ENCODE results near the gene IL32. TPM values are rescaled to one million over a fixed set of nuclear protein-coding genes. Genes with fewer than 3 reads are reported as not detected.

IL32 gene
- total and polyA plus RNA-seq, 9 of the 15 experiments (the other 6 are each of a cell fraction or from before 2014, with no cell fraction given) = 0.21 to 2.2 (median 0.37) TPM; not detected in 3

DNA sequence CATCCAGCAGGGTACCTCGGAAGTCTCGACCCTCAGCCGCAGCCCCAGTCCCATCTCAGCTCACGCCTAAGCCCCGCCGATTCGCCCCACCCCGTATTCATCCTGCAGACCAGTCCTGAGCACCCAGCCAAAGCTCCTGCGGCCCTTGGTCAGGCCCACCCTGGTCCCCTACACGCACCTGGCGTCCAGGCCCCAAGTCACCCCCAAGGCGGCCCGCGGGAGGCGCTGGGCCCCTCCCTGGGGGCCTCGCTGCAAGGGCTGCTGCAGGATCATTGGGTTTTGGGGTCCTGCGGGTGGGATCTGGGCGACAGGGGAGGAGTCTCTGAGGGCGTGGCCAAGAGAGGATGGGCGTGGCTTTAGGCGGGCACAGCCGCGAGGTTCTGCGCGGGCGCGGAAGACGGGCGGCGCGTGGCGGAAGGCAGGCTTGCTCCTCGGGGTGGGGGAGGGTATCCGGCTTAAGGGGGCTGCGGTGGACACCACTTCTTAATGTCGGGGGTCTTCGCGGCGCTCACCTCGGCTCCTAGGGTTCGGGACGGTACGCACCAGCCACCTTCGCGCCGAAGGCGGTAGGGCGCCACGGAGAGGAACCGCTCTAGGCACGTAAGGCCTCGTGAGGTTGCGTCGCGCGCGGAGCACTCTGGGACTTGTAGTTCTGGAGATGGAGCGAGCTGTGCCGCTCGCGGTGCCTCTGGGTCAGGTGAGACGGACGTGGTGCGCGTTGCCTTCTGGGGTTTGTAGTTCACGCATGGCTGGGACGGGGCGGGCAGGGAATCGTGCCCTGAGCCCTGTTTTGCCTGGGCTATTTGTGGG lies 41.6 kb upstream of the IL32 start, which contains the start of the genes HCFC1R1 and THOC6 (continued):
- no peak for TF ChIP-seq PPARD (CRISPR knock-in tag; IDR thresholded peaks at IDR 0.05)
- peak; percentile 64 for TF ChIP-seq U2AF1 (optimal IDR thresholded peaks at IDR 0.05; ENCODE audit: low read depth, low read length)
- TF ChIP-seq, protein P1, sequence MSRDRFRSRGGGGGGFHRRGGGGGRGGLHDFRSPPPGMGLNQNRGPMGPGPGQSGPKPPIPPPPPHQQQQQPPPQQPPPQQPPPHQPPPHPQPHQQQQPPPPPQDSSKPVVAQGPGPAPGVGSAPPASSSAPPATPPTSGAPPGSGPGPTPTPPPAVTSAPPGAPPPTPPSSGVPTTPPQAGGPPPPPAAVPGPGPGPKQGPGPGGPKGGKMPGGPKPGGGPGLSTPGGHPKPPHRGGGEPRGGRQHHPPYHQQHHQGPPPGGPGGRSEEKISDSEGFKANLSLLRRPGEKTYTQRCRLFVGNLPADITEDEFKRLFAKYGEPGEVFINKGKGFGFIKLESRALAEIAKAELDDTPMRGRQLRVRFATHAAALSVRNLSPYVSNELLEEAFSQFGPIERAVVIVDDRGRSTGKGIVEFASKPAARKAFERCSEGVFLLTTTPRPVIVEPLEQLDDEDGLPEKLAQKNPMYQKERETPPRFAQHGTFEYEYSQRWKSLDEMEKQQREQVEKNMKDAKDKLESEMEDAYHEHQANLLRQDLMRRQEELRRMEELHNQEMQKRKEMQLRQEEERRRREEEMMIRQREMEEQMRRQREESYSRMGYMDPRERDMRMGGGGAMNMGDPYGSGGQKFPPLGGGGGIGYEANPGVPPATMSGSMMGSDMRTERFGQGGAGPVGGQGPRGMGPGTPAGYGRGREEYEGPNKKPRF (IDR thresholded peaks at IDR 0.05; ENCODE audit: low read depth, low read length) = no peak
- TF ChIP-seq ESRRA (IDR thresholded peaks at IDR 0.05; ENCODE audit: borderline replicate concordance, low read depth) = 0 out of 2 replicates have a peak, but pooled peaks have one; percentile 42
- peak; percentile 55; the same call in 1 of the 2 replicates for TF ChIP-seq SMAD4 (CRISPR knock-in tag; conservative IDR thresholded peaks at IDR 0.05)
- TF ChIP-seq, protein P2, sequence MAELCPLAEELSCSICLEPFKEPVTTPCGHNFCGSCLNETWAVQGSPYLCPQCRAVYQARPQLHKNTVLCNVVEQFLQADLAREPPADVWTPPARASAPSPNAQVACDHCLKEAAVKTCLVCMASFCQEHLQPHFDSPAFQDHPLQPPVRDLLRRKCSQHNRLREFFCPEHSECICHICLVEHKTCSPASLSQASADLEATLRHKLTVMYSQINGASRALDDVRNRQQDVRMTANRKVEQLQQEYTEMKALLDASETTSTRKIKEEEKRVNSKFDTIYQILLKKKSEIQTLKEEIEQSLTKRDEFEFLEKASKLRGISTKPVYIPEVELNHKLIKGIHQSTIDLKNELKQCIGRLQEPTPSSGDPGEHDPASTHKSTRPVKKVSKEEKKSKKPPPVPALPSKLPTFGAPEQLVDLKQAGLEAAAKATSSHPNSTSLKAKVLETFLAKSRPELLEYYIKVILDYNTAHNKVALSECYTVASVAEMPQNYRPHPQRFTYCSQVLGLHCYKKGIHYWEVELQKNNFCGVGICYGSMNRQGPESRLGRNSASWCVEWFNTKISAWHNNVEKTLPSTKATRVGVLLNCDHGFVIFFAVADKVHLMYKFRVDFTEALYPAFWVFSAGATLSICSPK (IDR thresholded peaks at IDR 0.05; ENCODE audit: borderline replicate concordance) = no peak
- TF ChIP-seq, protein P3, sequence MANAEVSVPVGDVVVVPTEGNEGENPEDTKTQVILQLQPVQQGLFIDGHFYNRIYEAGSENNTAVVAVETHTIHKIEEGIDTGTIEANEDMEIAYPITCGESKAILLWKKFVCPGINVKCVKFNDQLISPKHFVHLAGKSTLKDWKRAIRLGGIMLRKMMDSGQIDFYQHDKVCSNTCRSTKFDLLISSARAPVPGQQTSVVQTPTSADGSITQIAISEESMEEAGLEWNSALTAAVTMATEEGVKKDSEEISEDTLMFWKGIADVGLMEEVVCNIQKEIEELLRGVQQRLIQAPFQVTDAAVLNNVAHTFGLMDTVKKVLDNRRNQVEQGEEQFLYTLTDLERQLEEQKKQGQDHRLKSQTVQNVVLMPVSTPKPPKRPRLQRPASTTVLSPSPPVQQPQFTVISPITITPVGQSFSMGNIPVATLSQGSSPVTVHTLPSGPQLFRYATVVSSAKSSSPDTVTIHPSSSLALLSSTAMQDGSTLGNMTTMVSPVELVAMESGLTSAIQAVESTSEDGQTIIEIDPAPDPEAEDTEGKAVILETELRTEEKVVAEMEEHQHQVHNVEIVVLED (CRISPR knock-in tag; IDR thresholded peaks at IDR 0.05) = peak; percentile 98
- no peak for TF ChIP-seq ZNF347 (CRISPR knock-in tag; IDR thresholded peaks at IDR 0.05; ENCODE audit: low read depth)
- TF ChIP-seq MIER1 (IDR thresholded peaks at IDR 0.05; ENCODE audit: low read depth) = 0 out of 2 replicates have a peak, but pooled peaks have one; percentile 52
- TF ChIP-seq, protein P4, sequence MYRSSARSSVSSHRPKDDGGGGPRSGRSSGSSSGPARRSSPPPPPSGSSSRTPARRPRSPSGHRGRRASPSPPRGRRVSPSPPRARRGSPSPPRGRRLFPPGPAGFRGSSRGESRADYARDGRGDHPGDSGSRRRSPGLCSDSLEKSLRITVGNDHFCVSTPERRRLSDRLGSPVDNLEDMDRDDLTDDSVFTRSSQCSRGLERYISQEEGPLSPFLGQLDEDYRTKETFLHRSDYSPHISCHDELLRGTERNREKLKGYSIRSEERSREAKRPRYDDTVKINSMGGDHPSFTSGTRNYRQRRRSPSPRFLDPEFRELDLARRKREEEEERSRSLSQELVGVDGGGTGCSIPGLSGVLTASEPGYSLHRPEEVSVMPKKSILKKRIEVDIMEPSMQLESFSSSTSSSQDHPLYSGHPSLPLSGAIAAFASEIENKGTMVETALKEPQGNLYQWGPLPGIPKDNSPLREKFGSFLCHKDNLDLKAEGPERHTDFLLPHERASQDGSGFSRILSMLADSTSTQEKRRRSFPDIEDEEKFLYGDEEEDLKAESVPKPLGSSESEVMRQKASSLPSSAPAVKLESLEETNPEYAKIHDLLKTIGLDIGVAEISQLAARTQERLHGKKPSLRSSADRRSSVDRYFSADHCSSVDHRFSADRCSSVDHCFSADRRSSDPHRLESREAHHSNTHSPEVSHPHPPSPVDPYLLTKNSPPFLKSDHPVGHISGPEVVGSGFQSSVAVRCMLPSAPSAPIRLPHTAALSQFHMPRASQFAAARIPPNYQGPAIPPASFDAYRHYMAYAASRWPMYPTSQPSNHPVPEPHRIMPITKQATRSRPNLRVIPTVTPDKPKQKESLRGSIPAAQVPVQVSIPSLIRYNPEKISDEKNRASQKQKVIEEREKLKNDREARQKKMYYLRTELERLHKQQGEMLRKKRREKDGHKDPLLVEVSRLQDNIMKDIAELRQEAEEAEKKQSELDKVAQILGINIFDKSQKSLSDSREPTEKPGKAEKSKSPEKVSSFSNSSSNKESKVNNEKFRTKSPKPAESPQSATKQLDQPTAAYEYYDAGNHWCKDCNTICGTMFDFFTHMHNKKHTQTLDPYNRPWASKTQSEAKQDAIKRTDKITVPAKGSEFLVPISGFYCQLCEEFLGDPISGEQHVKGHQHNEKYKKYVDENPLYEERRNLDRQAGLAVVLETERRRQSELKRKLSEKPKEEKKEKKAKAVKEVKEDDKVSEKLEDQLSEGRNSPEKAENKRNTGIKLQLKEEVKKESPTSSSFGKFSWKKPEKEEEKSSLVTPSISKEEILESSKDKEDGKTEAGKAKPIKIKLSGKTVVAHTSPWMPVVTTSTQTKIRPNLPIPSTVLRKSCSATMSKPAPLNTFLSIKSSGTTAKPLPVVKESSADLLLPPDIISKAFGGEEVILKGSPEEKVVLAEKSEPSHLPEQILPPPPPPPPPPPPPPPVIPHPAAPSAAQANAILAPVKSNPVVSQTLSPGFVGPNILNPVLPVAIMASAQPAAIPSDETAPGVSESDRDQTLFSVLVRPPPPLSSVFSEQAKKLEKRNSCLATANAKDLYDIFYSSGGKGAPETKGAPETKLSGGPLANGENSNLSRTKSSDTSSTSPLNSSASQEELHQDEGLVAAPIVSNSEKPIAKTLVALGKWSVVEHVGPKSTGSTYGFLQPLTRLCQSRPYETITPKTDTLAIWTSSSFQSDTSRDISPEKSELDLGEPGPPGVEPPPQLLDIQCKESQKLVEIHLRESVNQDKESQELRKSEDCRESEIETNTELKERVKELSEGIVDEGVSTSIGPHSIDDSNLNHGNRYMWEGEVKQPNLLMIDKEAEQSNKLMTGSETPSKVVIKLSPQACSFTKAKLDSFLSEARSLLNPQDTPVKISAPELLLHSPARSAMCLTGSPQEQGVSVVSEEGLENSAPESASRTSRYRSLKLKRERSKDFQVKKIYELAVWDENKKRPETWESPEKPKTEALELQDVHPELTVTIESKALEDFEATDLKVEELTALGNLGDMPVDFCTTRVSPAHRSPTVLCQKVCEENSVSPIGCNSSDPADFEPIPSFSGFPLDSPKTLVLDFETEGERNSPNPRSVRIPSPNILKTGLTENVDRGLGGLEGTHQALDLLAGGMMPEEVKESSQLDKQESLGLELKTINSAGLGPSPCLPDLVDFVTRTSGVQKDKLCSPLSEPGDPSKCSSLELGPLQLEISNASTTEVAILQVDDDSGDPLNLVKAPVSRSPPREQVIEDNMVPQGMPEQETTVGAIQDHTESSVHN (IDR thresholded peaks at IDR 0.05; ENCODE audit: borderline replicate concordance in 1 of 2, low read depth in 1 of 2) = no peak
